Retinal pigment epithelial cell (primary cell): ENCODE measurements around the gene CCDC82.

ENCODE experiments used
- DNase-seq: peaks from one replicate; pipeline ENCODE4 v3.0.0-alpha.2; 2010; ENCODE audit warnings: low read depth
- H3K4me3 ChIP-seq: 2 replicates; pipeline ENCODE4 v1.5.1; 2011; ENCODE audit warnings: mild to moderate bottlenecking, low read length, control low read depth, moderate library complexity
- TF ChIP-seq, protein P1 (sequence below): conservative IDR thresholded peaks from 2 replicates; pipeline ENCODE4 v1.5.1; 2011; ENCODE audit warnings: low read depth, low read length, control low read depth, inconsistent platforms

The CCDC82 gene

GRCh38 chr11:96342014-96342960 is 47.4 kb downstream of the CCDC82 start:
- TF ChIP-seq, protein P1, sequence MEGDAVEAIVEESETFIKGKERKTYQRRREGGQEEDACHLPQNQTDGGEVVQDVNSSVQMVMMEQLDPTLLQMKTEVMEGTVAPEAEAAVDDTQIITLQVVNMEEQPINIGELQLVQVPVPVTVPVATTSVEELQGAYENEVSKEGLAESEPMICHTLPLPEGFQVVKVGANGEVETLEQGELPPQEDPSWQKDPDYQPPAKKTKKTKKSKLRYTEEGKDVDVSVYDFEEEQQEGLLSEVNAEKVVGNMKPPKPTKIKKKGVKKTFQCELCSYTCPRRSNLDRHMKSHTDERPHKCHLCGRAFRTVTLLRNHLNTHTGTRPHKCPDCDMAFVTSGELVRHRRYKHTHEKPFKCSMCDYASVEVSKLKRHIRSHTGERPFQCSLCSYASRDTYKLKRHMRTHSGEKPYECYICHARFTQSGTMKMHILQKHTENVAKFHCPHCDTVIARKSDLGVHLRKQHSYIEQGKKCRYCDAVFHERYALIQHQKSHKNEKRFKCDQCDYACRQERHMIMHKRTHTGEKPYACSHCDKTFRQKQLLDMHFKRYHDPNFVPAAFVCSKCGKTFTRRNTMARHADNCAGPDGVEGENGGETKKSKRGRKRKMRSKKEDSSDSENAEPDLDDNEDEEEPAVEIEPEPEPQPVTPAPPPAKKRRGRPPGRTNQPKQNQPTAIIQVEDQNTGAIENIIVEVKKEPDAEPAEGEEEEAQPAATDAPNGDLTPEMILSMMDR: no peak
- DNase-seq: no peak
- peak overlapping the region; percentile 78 for H3K4me3 ChIP-seq

DNA sequence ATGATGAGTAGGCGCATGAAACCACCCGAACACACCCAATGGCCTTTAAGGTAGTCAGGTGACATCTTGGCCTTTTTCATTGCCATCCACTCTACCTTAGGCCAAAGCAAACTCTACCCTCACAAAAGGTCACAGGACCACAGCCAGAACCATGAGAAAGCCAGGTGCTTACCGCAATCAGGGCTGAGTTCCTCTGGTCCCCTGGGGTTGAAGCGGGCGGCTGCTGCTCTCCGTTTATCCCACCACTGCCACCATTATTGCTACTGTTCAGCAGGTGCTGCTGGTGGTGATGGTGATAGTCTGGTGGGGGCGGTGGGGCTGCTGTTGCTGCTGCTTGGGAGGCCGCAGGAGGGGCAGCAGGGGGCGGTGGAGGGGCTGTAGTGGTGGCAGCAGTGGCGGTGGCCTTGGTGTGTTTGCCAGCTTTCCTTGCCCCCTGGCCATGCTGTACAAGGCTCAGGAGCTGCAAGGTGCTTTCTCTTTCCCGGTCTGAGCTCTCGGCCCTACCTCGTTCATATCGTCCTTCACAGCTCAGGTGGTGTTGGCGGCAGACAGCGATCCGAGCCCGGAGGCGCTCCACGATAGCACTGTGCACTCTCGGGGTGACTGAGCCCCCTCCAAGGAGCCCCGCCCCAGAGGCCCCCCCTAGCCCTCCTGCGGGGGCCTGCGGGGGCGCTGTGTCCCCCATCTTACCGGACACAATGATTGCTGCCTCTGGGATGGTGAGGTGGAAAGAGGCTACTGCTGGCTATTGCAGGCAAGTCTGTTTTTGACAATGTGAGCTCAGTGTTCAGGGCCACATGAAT is 48.3 kb downstream of the CCDC82 start:
- peak overlapping the region; percentile 78 for H3K4me3 ChIP-seq
- no peak for DNase-seq
- TF ChIP-seq, protein P1: peak; percentile 29

GRCh38 chr11:96340555-96340885 is 49.2 kb downstream of the CCDC82 start:
- H3K4me3 ChIP-seq: peak overlapping the region; percentile 78
- TF ChIP-seq, protein P1: no peak
- DNase-seq: no peak

DNA sequence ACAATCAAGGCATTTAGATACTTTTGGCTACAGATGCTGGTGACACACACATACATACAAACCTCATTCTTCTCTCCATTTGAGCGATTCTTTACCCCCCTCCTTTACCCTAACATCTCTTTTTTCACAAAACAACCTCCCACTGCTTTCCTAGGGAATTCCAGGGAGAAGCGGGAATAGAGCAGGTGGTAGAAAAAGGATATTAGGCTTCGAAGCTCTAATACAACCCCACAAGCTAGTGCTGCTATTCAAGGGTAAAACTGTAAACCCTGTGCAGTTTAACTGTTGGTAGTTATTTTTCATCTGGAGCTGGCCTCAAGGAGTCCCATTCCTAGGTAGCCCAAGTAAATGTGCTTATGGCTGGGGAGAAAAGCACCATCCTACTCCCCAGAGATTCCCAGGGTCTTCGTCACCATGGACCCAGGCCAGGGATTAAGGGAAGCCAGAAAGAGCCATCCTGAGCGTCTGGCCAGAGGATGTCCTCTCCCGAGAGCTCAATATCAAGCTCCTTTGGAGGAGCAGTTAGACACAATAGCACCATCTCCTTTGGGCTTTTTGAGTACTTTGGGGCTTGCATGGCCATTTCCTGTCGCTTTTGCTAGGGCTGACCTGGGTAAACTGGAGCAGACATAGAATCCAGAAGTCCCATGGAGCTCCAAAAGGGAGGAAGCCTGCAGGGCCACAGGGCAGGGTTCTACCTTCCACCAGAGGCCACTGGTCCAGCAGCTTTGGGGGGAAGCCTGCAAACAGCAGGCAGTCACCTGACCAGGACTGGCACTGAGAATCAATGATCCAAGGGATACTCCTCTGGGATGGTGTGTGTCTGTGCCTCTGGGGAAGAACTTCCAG is 49.8 kb downstream of the CCDC82 start:
- peak overlapping the region; percentile 78 for H3K4me3 ChIP-seq
- DNase-seq: no peak
- TF ChIP-seq, protein P1: no peak

DNA sequence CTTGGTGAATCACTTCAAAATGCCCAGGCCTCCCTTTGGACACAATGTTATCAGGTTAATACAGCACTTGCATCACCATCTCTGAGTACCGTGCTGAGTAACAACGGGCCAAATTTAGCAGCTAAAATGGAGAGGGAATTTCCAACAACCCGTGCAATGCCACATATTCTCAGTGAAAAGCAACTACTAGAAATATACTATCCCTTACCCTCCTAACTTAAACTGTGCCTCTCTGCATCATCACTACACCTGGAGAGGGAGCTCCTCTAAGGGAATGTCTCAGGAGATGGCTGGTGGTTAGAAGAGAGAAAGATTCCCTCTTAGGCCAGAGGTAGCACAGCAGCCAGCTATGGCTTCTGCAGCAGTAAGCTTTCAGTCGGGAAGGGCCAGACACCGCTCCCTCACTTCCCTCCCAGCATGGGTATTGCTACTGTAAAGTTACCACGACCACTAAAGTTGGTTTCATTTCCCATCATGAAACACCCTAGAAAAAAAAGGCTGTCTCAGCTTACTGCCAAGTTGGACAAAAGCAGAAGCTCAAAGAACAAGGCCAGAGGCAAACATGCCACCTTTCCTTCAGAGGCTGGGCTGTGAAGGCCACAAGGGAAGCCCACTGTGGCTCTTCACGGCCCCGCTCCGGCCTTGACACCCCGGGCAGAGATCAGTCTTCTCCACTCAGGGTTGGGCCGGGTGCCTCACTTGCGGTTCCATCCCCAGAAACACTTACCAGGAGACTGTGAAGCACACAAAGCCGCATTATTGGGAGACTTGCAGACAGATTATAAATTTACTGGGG is 50.6 kb downstream of the CCDC82 start:
- peak overlapping the region; percentile 78 for H3K4me3 ChIP-seq
- TF ChIP-seq, protein P1: no peak
- no peak for DNase-seq
